H9 (cell line): ENCODE results near the gene SLC34A1. TPM values are rescaled to one million over a fixed set of nuclear protein-coding genes. Genes with fewer than 3 reads are reported as not detected.
"Not testable (repeated sequence)": the region's sequence is repeated elsewhere in the genome, so short reads cannot be mapped to it uniquely, and the experiment has no call there.

Experiments used
- DNase-seq: peaks from one replicate; pipeline ENCODE4 v3.0.0-alpha.2; 2017
- H2AFZ ChIP-seq: one replicate; pipeline ENCODE4 v1.6.1; 2013; ENCODE audit warnings: mild to moderate bottlenecking, low read length, control low read depth, moderate library complexity
- H2AK5ac ChIP-seq: 2 replicates; pipeline ENCODE4 v1.6.1; 2013; ENCODE audit warnings: low read length, control low read depth, mixed read lengths; ENCODE audit not compliant: insufficient read length
- H2BK120ac ChIP-seq: one replicate; pipeline ENCODE4 v1.6.1; 2013; ENCODE audit warnings: low read depth, mild to moderate bottlenecking, low read length, control low read depth, inconsistent platforms; ENCODE audit not compliant: poor library complexity, severe bottlenecking
- H2BK12ac ChIP-seq: 2 replicates; pipeline ENCODE4 v1.6.1; 2013; ENCODE audit warnings: low read length, control low read depth, mixed read lengths, low read depth; ENCODE audit not compliant: insufficient read length
- H2BK15ac ChIP-seq: 2 replicates; pipeline ENCODE4 v1.6.1; 2013; ENCODE audit warnings: low read depth, low read length, control low read depth
- H2BK20ac ChIP-seq: one replicate; pipeline ENCODE4 v1.6.1; 2013; ENCODE audit warnings: low read depth, mild to moderate bottlenecking, low read length, control low read depth, inconsistent platforms; ENCODE audit not compliant: poor library complexity, severe bottlenecking
- H2BK5ac ChIP-seq: 2 replicates; pipeline ENCODE4 v1.6.1; 2013; ENCODE audit warnings: low read length, control low read depth, mixed read lengths; ENCODE audit not compliant: insufficient read length
- H3K14ac ChIP-seq: 2 replicates; pipeline ENCODE4 v1.6.1; 2013; ENCODE audit warnings: low read length, control low read depth; ENCODE audit not compliant: insufficient read depth
- H3K18ac ChIP-seq: 2 replicates; pipeline ENCODE4 v1.6.1; 2013; ENCODE audit warnings: low read depth, mild to moderate bottlenecking, mixed read lengths, low read length, control low read depth; ENCODE audit not compliant: insufficient read length
- H3K23ac ChIP-seq: 2 replicates; pipeline ENCODE4 v1.6.1; 2013; ENCODE audit warnings: low read length, control low read depth, mixed read lengths, low read depth; ENCODE audit not compliant: insufficient read length
- H3K23me2 ChIP-seq: 2 replicates; pipeline ENCODE4 v1.6.1; 2013; ENCODE audit warnings: low read depth, mild to moderate bottlenecking, mixed read lengths, low read length, control low read depth; ENCODE audit not compliant: insufficient read length, poor library complexity, severe bottlenecking
- H3K27ac ChIP-seq: 2 replicates; pipeline ENCODE4 v1.5.1; 2013; ENCODE audit warnings: low read length, control low read depth, mixed read lengths, low read depth; ENCODE audit not compliant: insufficient read length
- H3K27me3 ChIP-seq: 2 replicates; pipeline ENCODE4 v1.6.1; 2013; ENCODE audit warnings: low read length, control low read depth, inconsistent platforms; ENCODE audit not compliant: insufficient read depth
- H3K4ac ChIP-seq: 2 replicates; pipeline ENCODE4 v1.6.1; 2013; ENCODE audit warnings: low read depth, mild to moderate bottlenecking, control low read depth, inconsistent platforms, low read length, moderate library complexity
- H3K4me1 ChIP-seq: 2 replicates; pipeline ENCODE4 v1.6.1; 2013; ENCODE audit warnings: low read length, control low read depth, inconsistent platforms; ENCODE audit not compliant: insufficient read depth
- H3K4me2 ChIP-seq: 2 replicates; pipeline ENCODE4 v1.6.1; 2013; ENCODE audit warnings: low read length, control low read depth, mixed read lengths; ENCODE audit not compliant: insufficient read length, insufficient read depth
- H3K56ac ChIP-seq: 2 replicates; pipeline ENCODE4 v1.6.1; 2013; ENCODE audit warnings: low read depth, mild to moderate bottlenecking, mixed read lengths, low read length, control low read depth; ENCODE audit not compliant: insufficient read length
- H3K79me1 ChIP-seq: 2 replicates; pipeline ENCODE4 v1.6.1; 2013; ENCODE audit warnings: low read depth, mild to moderate bottlenecking, moderate library complexity, low read length, control low read depth, inconsistent platforms; ENCODE audit not compliant: insufficient read depth, poor library complexity, severe bottlenecking
- H3K79me2 ChIP-seq: 2 replicates; pipeline ENCODE4 v1.6.1; 2013; ENCODE audit warnings: low read length, control low read depth, inconsistent platforms; ENCODE audit not compliant: insufficient read depth
- H3K9ac ChIP-seq: 2 replicates; pipeline ENCODE4 v1.6.1; 2013; ENCODE audit warnings: low read length, control low read depth, mixed read lengths; ENCODE audit not compliant: insufficient read length; ENCODE audit errors: extremely low read depth
- H3K9me3 ChIP-seq: one replicate; pipeline ENCODE4 v1.6.1; 2013; ENCODE audit warnings: low read depth, low read length, inconsistent platforms; ENCODE audit not compliant: control insufficient read depth
- H3T11ph ChIP-seq: one replicate; pipeline ENCODE4 v1.6.1; 2013; ENCODE audit warnings: mild to moderate bottlenecking, low read length, control low read depth, inconsistent platforms
- H4K20me1 ChIP-seq: one replicate; pipeline ENCODE4 v1.6.1; 2013; ENCODE audit not compliant: control insufficient read depth, insufficient read length, insufficient read depth
- H4K5ac ChIP-seq: 2 replicates; pipeline ENCODE4 v1.6.1; 2013; ENCODE audit warnings: low read depth, mild to moderate bottlenecking, mixed read lengths, low read length, control low read depth; ENCODE audit not compliant: insufficient read length
- H4K8ac ChIP-seq: replicated peaks from 2 replicates; pipeline ENCODE4 v1.6.1; 2013; ENCODE audit warnings: low read length, control low read depth, mixed read lengths, low read depth; ENCODE audit not compliant: insufficient read length
- H4K91ac ChIP-seq: 2 replicates; pipeline ENCODE4 v1.6.1; 2013; ENCODE audit warnings: low read depth, mild to moderate bottlenecking, moderate library complexity, mixed read lengths, low read length, control low read depth; ENCODE audit not compliant: insufficient read length
- H3K27ac Mint-ChIP-seq, 3 experiments: 2 replicates in 2 of 3; 3 replicates in 1 of 3; pipeline ENCODE4 v1.8.0; 2020 to 2021; ENCODE audit warnings: mixed read lengths in 3 of 3, mild to moderate bottlenecking in 1 of 3, moderate library complexity in 1 of 3
- H3K27me3 Mint-ChIP-seq: 2 replicates; pipeline ENCODE4 v1.8.0; 2021; ENCODE audit warnings: low read depth, mild to moderate bottlenecking, moderate library complexity, mixed read lengths
- H3K36me3 Mint-ChIP-seq, 3 experiments: 2 replicates in 2 of 3; 3 replicates in 1 of 3; pipeline ENCODE4 v1.8.0; 2020 to 2021; ENCODE audit warnings: low read depth in 3 of 3, mixed read lengths in 3 of 3; ENCODE audit not compliant: insufficient read depth in 1 of 3
- H3K4me1 Mint-ChIP-seq, 2 experiments: 2 replicates each; pipeline ENCODE4 v1.8.0; 2020; ENCODE audit warnings: mixed read lengths in 2 of 2
- H3K4me3 Mint-ChIP-seq, 2 experiments: 2 replicates in 1 of 2; 3 replicates in 1 of 2; pipeline ENCODE4 v1.8.0; 2020 to 2021; ENCODE audit warnings: mild to moderate bottlenecking in 2 of 2, mixed read lengths in 2 of 2, moderate library complexity in 1 of 2
- H3K9me3 Mint-ChIP-seq, 2 experiments: 2 replicates in 1 of 2; 3 replicates in 1 of 2; pipeline ENCODE4 v1.8.0; 2020; ENCODE audit warnings: mild to moderate bottlenecking in 2 of 2, mixed read lengths in 2 of 2, moderate library complexity in 1 of 2
- CTCF ChIP-seq: fragments of 200-600 bp; sonication (generic); conservative IDR thresholded peaks from 3 replicates; pipeline ENCODE4 v1.8.0; 2021; ENCODE audit warnings: antibody characterized with exemption, mild to moderate bottlenecking
- WGBS: extraction: QIAGEN DNeasy Blood & Tissue Kit; methylation state at CpG from one replicate; pipeline ENCODE4 v1.1.7; 2013; ENCODE audit warnings: missing lambda C conversion rate, low lambda C conversion rate, mixed read lengths; ENCODE audit not compliant: insufficient read length; ENCODE audit errors: extremely low coverage; 5-methylcytosine and 5-hydroxymethylcytosine counted together
- total RNA-seq: library from RNA; stranded (reverse); gene quantifications from 2 replicates; pipeline ENCODE4 v1.2.1, GENCODE V29; 2021

The SLC34A1 gene
- total RNA-seq, 1 experiment from 2014 or later = not detected

GRCh38 chr5:177339107-177339638 is 45.1 kb upstream of the SLC34A1 start:
- H3K14ac ChIP-seq = no peak overlapping the region
- no peaks in the 10 kb centered on the region for H3K9me3 ChIP-seq
- Mint-ChIP-seq H3K36me3 (peaks cover 22 to 57% (median 50%) of the 10 kb centered on the region in 3 experiments; a peak in 6 of 7 replicates), H3K27me3 (no peaks in the 10 kb centered on the region; the same call in 1 of the 2 replicates), H3K4me3 (no peak overlapping the region), H3K4me1 (peaks cover 9 to 17% of the 10 kb centered on the region in 2 experiments), H3K27ac (peak overlapping the region in 2 of 3 experiments; percentile 4 to 25; a peak in 1 of 7 replicates), H3K9me3 (no peaks in the 10 kb centered on the region)
- no peak overlapping the region for H2BK5ac ChIP-seq
- TF ChIP-seq CTCF = no peak
- no peak overlapping the region for H2AK5ac ChIP-seq
- H2BK12ac ChIP-seq = no peak overlapping the region
- no peaks in the 10 kb centered on the region for H4K20me1 ChIP-seq
- H3K56ac ChIP-seq = no peak overlapping the region
- H4K5ac ChIP-seq = no peak overlapping the region
- H3K23me2 ChIP-seq = no peaks in the 10 kb centered on the region
- no peaks in the 10 kb centered on the region for H3K27me3 ChIP-seq
- H3K4me2 ChIP-seq = no peak overlapping the region
- H3K4ac ChIP-seq = no peak overlapping the region
- no peaks in the 10 kb centered on the region for H3K79me1 ChIP-seq
- H3K27ac ChIP-seq = no peak overlapping the region
- no peak overlapping the region for H3K9ac ChIP-seq
- no peak overlapping the region for H2AFZ ChIP-seq
- H4K91ac ChIP-seq = no peak overlapping the region
- no peak overlapping the region for H3T11ph ChIP-seq
- H3K79me2 ChIP-seq = peaks cover 2% of the 10 kb centered on the region; the same call in 1 of the 2 replicates
- no peak overlapping the region for H2BK120ac ChIP-seq
- H3K18ac ChIP-seq = no peak overlapping the region
- no peak overlapping the region for H2BK20ac ChIP-seq
- no peak overlapping the region for H2BK15ac ChIP-seq
- no peak for DNase-seq
- H4K8ac ChIP-seq = no peak overlapping the region
- peaks cover 6% of the 10 kb centered on the region; the same call in 1 of the 2 replicates for H3K4me1 ChIP-seq
- no CpG with 5 or more reads among the region's 11 CpGs for WGBS
- no peak overlapping the region for H3K23ac ChIP-seq

GRCh38 chr5:177343000-177343399 is 41.2 kb upstream of the SLC34A1 start:
- not testable (repeated sequence) for H3K18ac ChIP-seq, H3K79me1 ChIP-seq

More at GRCh38 chr5:177343000-177343399, 41.2 kb upstream of the SLC34A1 start:
- not testable (repeated sequence) for H3K27me3 ChIP-seq, H4K5ac ChIP-seq, H3K9me3 ChIP-seq, H2BK120ac ChIP-seq, H2BK20ac ChIP-seq, H4K20me1 ChIP-seq, H2BK5ac ChIP-seq, H3K27ac Mint-ChIP-seq, H4K8ac ChIP-seq, H2AFZ ChIP-seq, H3K79me2 ChIP-seq, H2BK12ac ChIP-seq, H3K9me3 Mint-ChIP-seq, H4K91ac ChIP-seq, H3K56ac ChIP-seq, H3K27me3 Mint-ChIP-seq, H2BK15ac ChIP-seq, H3K4me2 ChIP-seq, H2AK5ac ChIP-seq, H3K4me3 Mint-ChIP-seq, H3T11ph ChIP-seq, DNase-seq, H3K14ac ChIP-seq, H3K23me2 ChIP-seq, H3K4ac ChIP-seq, H3K9ac ChIP-seq, H3K27ac ChIP-seq, H3K4me1 ChIP-seq, H3K23ac ChIP-seq
- H3K4me1 Mint-ChIP-seq = peaks cover 0 to 11% of the 10 kb centered on the region in 2 experiments; a peak in 2 of 4 replicates
- H3K36me3 Mint-ChIP-seq = peaks cover 10 to 41% (median 35%) of the 10 kb centered on the region in 3 experiments; a peak in 6 of 7 replicates
- no CpG with 5 or more reads among the region's 14 CpGs for WGBS
